ENCODE data around the gene KLHDC8A. TPM values are rescaled to one million over a fixed set of nuclear protein-coding genes. Genes with fewer than 3 reads are reported as not detected.

KLHDC8A gene
- total and polyA plus RNA-seq, 2 of the 13 experiments (the other 11 are each of a cell fraction or from before 2014, with no cell fraction given): not detected

- TF ChIP-seq, protein P1, sequence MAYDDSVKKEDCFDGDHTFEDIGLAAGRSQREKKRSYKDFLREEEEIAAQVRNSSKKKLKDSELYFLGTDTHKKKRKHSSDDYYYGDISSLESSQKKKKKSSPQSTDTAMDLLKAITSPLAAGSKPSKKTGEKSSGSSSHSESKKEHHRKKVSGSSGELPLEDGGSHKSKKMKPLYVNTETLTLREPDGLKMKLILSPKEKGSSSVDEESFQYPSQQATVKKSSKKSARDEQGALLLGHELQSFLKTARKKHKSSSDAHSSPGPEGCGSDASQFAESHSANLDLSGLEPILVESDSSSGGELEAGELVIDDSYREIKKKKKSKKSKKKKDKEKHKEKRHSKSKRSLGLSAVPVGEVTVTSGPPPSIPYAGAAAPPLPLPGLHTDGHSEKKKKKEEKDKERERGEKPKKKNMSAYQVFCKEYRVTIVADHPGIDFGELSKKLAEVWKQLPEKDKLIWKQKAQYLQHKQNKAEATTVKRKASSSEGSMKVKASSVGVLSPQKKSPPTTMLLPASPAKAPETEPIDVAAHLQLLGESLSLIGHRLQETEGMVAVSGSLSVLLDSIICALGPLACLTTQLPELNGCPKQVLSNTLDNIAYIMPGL (CRISPR knock-in tag; IDR thresholded peaks at IDR 0.05; ENCODE audit: borderline replicate concordance in 1 of 2, low read depth in 1 of 2): no peak
- no peak for TF ChIP-seq ISL2 (CRISPR knock-in tag; IDR thresholded peaks at IDR 0.05)
- 0 out of 2 replicates have a peak, but pooled peaks have one; percentile 15 for TF ChIP-seq ZNF614 (CRISPR knock-in tag; IDR thresholded peaks at IDR 0.05; ENCODE audit: borderline replicate concordance)
- TF ChIP-seq ZSCAN25 (CRISPR knock-in tag; IDR thresholded peaks at IDR 0.05): no peak
- no peak for TF ChIP-seq ZNF770 (CRISPR knock-in tag; IDR thresholded peaks at IDR 0.05)
- TF ChIP-seq ZNF572 (CRISPR knock-in tag; IDR thresholded peaks at IDR 0.05): no peak
- no peak for TF ChIP-seq MEF2D (CRISPR knock-in tag; IDR thresholded peaks at IDR 0.05)
- no peak for TF ChIP-seq ZSCAN12 (CRISPR knock-in tag; IDR thresholded peaks at IDR 0.05)
- TF ChIP-seq FLYWCH1 (CRISPR knock-in tag; IDR thresholded peaks at IDR 0.05): no peak
- TF ChIP-seq BRF2 (CRISPR knock-in tag; IDR thresholded peaks at IDR 0.05): no peak
- TF ChIP-seq MXD3 (CRISPR knock-in tag; IDR thresholded peaks at IDR 0.05): no peak
- TF ChIP-seq, protein P2, sequence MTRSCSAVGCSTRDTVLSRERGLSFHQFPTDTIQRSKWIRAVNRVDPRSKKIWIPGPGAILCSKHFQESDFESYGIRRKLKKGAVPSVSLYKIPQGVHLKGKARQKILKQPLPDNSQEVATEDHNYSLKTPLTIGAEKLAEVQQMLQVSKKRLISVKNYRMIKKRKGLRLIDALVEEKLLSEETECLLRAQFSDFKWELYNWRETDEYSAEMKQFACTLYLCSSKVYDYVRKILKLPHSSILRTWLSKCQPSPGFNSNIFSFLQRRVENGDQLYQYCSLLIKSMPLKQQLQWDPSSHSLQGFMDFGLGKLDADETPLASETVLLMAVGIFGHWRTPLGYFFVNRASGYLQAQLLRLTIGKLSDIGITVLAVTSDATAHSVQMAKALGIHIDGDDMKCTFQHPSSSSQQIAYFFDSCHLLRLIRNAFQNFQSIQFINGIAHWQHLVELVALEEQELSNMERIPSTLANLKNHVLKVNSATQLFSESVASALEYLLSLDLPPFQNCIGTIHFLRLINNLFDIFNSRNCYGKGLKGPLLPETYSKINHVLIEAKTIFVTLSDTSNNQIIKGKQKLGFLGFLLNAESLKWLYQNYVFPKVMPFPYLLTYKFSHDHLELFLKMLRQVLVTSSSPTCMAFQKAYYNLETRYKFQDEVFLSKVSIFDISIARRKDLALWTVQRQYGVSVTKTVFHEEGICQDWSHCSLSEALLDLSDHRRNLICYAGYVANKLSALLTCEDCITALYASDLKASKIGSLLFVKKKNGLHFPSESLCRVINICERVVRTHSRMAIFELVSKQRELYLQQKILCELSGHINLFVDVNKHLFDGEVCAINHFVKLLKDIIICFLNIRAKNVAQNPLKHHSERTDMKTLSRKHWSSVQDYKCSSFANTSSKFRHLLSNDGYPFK (CRISPR knock-in tag; IDR thresholded peaks at IDR 0.05; ENCODE audit: borderline replicate concordance): no peak
- no peak for TF ChIP-seq ZNF670 (CRISPR knock-in tag; IDR thresholded peaks at IDR 0.05; ENCODE audit: borderline replicate concordance)
- TF ChIP-seq SMC3 (IDR thresholded peaks at IDR 0.05; ENCODE audit: low read length): peak; percentile 95
- no peak for TF ChIP-seq ZNF230 (CRISPR knock-in tag; IDR thresholded peaks at IDR 0.05)
- no peak for TF ChIP-seq RFX3 (CRISPR knock-in tag; IDR thresholded peaks at IDR 0.05)
- TF ChIP-seq NFYB (CRISPR knock-in tag; IDR thresholded peaks at IDR 0.05): no peak
- no peak for TF ChIP-seq SMYD3 (CRISPR knock-in tag; IDR thresholded peaks at IDR 0.05)
- no peak for TF ChIP-seq GPN1 (CRISPR knock-in tag; IDR thresholded peaks at IDR 0.05; ENCODE audit: borderline replicate concordance)
- TF ChIP-seq RFX5 (IDR thresholded peaks at IDR 0.05; ENCODE audit: low read depth, low read length): no peak
These were observed 40.4 kb upstream of the KLHDC8A start (continued) for GRCh38 chr1:205396967-205397616.

Measured in HepG2 (cell line).